ENCODE results near the gene RUNX3.

The RUNX3 gene

GRCh38 chr1:24899581-24900485, 30.2 kb downstream of the RUNX3 start:
- no peak for TF ChIP-seq NFIC (IDR thresholded peaks at IDR 0.05)
- TF ChIP-seq TEAD4 (IDR thresholded peaks at IDR 0.05), result no peak
- no peak for TF ChIP-seq REST (IDR thresholded peaks at IDR 0.05; ENCODE audit: low read depth)
- TF ChIP-seq RAD21 (IDR thresholded peaks at IDR 0.05; ENCODE audit: low read depth), result no peak
- no peak for TF ChIP-seq FOXM1 (IDR thresholded peaks at IDR 0.05; ENCODE audit: borderline replicate concordance, low read depth)
- TF ChIP-seq MAX (IDR thresholded peaks at IDR 0.05), result no peak
- TF ChIP-seq YY1 (IDR thresholded peaks at IDR 0.05; ENCODE audit: low read depth), result no peak
- TF ChIP-seq TCF12 (IDR thresholded peaks at IDR 0.05; ENCODE audit: low read depth), result no peak
- TF ChIP-seq CREB1 (IDR thresholded peaks at IDR 0.05; ENCODE audit: low read depth), result no peak
- no peak for TF ChIP-seq EP300 (IDR thresholded peaks at IDR 0.05; ENCODE audit: borderline replicate concordance)
- TF ChIP-seq EGR1 (IDR thresholded peaks at IDR 0.05), result no peak
- no peak for TF ChIP-seq CEBPB (IDR thresholded peaks at IDR 0.05)
- no peak for TF ChIP-seq ZBTB7A (IDR thresholded peaks at IDR 0.05; ENCODE audit: low read depth)
- TF ChIP-seq TAF1 (IDR thresholded peaks at IDR 0.05; ENCODE audit: low read depth), result no peak
- no peak for TF ChIP-seq USF1 (IDR thresholded peaks at IDR 0.05)

- TF ChIP-seq USF1 (IDR thresholded peaks at IDR 0.05), result no peak
- no peak for TF ChIP-seq ZBTB7A (IDR thresholded peaks at IDR 0.05; ENCODE audit: low read depth)
- TF ChIP-seq YY1 (IDR thresholded peaks at IDR 0.05; ENCODE audit: low read depth), result no peak
- no peak for TF ChIP-seq CEBPB (IDR thresholded peaks at IDR 0.05)
- TF ChIP-seq REST (IDR thresholded peaks at IDR 0.05; ENCODE audit: low read depth), result no peak
Observed at GRCh38 chr1:24898909-24899439, 31.1 kb downstream of the RUNX3 start.

- peak; percentile 84 for TF ChIP-seq RAD21 (IDR thresholded peaks at IDR 0.05; ENCODE audit: low read depth)
- no peak for TF ChIP-seq NFIC (IDR thresholded peaks at IDR 0.05)
Observed at GRCh38 chr1:24898152-24898908, 31.7 kb downstream of the RUNX3 start.

- TF ChIP-seq RAD21 (IDR thresholded peaks at IDR 0.05; ENCODE audit: low read depth) (no peak), ZBTB7A (IDR thresholded peaks at IDR 0.05; ENCODE audit: low read depth) (no peak), FOXM1 (IDR thresholded peaks at IDR 0.05; ENCODE audit: borderline replicate concordance, low read depth) (no peak), CEBPB (IDR thresholded peaks at IDR 0.05) (no peak), EP300 (IDR thresholded peaks at IDR 0.05; ENCODE audit: borderline replicate concordance) (no peak), CREB1 (IDR thresholded peaks at IDR 0.05; ENCODE audit: low read depth) (no peak)
Observed at GRCh38 chr1:24897263-24898151, 32.6 kb downstream of the RUNX3 start.

GRCh38 chr1:24896596-24897262, 33.3 kb downstream of the RUNX3 start:
- TF ChIP-seq USF1 (IDR thresholded peaks at IDR 0.05) (no peak), REST (IDR thresholded peaks at IDR 0.05; ENCODE audit: low read depth) (no peak), ZBTB7A (IDR thresholded peaks at IDR 0.05; ENCODE audit: low read depth) (no peak), TCF12 (IDR thresholded peaks at IDR 0.05; ENCODE audit: low read depth) (no peak), CEBPB (IDR thresholded peaks at IDR 0.05) (no peak), TAF1 (IDR thresholded peaks at IDR 0.05; ENCODE audit: low read depth) (no peak), YY1 (IDR thresholded peaks at IDR 0.05; ENCODE audit: low read depth) (no peak)
